ENCODE data around the gene JADE2. TPM values are rescaled to one million over a fixed set of nuclear protein-coding genes. Genes with fewer than 3 reads are reported as not detected.

JADE2 gene
- total RNA-seq, result 22.6 and 28.8 TPM in 2 replicates

GRCh38 chr5:134524826-134525682 lies at the start of gene JADE2:
Gene JADE2 (plus strand): TSS chr5:134525670. CDS start chr5:134535858, 10,188 bp downstream.

Other genes with a start within 250 kb of the JADE2 start
- 1.5 and 2.8 TPM in 2 replicates for gene CDKL3, start 158.5 kb upstream of the JADE2 start, total RNA-seq
- gene UBE2B, start 154.1 kb upstream of the JADE2 start, total RNA-seq, result 16.1 and 31.2 TPM in 2 replicates
- gene CDKN2AIPNL, start 113.8 kb upstream of the JADE2 start, total RNA-seq, result 17.5 and 49.7 TPM in 2 replicates
- 43.1 and 108 TPM in 2 replicates for gene SAR1B, start 107.2 kb downstream of the JADE2 start, total RNA-seq
- gene SEC24A, start 123.1 kb downstream of the JADE2 start, total RNA-seq, result 27.6 and 30.2 TPM in 2 replicates
- gene CAMLG, start 212.9 kb downstream of the JADE2 start, total RNA-seq, result 30.9 and 47.9 TPM in 2 replicates
- 18.9 and 25.3 TPM in 2 replicates for gene DDX46, start 233.1 kb downstream of the JADE2 start, total RNA-seq

All from regular cardiac myocyte (primary cell).